Stimulated activated CD4-positive, alpha-beta T cell treated with anti-CD3 and anti-CD28 coated beads, Interleukin-4, amount 100 ng/mL, for 48 hours (primary cell): Measurements from ENCODE around the gene GALP.
"Not testable (repeated sequence)": the region's sequence is repeated elsewhere in the genome, so short reads cannot be mapped to it uniquely, and the experiment has no call there.

Experiments
- DNase-seq, 2 donors: peaks; one replicate each; pipeline ENCODE4 v3.0.0-alpha.2; 2020; ENCODE audit warnings: low read depth in 2 of 2

Gene GALP

DNA sequence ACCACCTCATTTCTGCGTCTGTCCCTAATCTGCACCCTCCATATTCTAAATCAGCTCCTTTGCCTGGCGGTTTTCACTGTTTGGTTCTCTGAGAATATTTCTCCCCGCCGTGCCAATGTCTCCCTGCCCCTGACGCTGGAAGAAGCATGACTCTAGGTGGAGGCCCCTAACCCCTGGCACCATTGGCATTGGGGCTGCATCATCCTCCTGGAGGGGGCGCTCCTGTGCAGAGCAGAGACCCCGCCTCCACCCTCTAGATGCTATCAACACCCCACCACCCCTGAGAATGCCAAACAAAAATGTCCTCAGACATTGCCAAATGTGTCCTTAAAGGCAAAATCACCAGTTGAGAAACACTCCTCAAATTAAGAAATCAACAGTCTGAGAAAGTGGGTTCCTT is 15.3 kb downstream of the GALP start:
- no peak for DNase-seq

DNA sequence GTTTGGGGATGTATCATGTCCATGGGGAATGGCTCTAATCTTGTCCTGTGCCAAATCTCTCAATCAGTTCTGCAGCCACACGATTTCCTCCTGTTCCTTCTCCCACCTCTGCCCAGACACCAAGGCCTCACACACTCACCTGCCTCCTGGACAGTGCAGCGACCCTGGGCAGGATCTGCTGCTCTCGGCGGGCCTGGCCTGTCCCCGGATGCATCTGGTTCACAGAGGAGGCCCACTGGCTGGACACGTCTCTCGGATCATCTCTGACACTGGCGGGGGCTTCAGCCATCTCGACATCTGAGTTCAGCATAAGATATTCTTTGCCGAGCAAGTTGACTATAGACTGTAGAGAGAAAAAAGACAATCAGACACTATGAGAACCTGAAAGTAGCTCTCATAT is 15.9 kb downstream of the GALP start:
- DNase-seq: no peak

DNA sequence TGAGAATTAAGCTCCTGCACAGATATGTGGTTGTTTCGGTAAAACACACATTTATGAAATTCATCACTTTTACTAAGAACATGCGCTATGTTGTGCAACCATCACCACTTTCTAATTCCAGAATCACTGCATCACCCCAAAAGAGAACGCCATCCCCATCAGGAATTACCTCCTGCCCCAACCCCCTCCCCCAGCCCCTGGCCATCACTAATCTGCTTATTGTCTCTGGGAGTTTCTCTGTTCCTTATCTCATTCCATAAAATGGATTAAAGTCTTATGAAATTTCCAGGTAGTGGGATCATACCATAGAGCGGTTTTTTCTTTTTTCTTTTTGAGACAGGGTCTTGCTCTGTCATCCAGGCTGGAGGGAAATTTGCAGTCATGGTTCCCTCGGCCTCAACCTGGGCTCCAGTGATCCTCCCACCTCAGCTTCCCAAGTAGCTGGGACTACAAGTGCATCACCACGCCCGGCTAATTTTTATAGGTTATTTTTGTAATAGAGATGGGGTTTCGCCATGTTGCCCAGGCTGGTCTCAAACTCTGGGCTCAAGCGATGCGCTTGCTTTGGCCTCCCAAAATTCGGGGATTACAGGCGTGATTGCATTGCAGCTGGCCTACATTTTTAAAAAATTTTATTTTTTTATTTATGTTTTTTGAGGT is 18.3 kb downstream of the GALP start:
- DNase-seq: no peak

DNA sequence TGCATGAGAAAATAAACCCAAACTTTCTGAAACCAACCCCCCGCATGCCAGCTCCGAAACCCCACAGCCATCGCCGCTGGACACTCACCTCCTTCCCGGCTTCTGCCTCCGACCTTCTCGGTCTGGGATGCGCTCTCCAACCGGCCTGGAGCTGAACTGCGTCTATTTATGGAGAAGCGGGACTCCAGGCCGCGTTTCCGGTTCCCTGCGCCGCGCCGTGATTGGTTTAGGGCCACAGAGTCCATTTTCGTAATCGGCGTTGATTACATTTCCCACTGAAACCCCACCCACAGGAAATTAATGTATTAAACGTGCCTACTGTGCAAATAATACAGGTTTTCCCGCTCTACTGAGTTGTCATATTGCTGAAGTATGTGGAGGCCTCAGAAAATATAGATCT is 21.8 kb downstream of the GALP start, which contains the start of gene ZSCAN5B:
Gene ZSCAN5B (minus strand): TSS at position 138 of the 400 bp plus-strand sequence. CDS start 4,731 bp downstream, outside the sequence.
- DNase-seq: not testable (repeated sequence)

DNA sequence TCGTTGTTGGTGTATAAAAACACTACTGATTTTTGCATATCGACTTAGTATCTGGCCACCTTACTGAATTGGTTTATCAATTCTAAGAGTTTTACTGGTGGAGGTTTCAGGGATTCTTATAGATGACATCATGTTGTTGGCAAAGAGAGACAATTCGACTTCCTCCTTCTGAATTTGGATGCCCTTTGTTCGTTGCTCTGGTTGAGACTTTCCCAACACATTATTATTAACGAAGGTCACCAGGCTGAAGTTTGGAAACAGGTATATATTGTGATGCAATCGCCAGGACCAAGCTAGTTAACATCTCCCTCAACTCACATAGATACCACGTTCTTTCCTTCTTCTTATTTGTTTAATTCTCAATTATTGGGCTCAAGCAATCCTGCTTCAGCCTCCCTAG is 23.9 kb downstream of the GALP start:
- DNase-seq: no peak

DNA sequence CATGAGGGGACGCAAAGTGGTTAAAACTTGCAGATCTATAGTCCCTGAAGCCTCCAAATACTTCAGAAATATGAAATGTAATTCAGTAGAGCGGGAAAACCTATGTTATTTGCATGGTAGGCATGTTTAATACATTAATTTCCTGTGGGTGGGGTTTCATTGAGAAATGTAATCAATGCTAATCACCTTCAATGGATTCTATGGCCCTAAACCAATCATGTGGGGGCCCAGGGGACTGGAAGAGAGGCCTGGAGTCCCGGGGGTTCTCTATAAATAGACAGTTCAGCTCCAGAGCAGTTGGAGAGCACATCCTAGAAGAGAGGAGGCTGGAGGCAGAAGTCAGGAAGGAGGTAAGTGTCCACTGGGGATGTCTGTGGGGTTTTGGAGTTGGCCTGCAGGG is 26.2 kb downstream of the GALP start, which contains the start of gene ZSCAN5C:
Gene ZSCAN5C (plus strand): TSS at position 301 of the 400 bp plus-strand sequence. CDS start 3,641 bp downstream, outside the sequence.
- no peak for DNase-seq

DNA sequence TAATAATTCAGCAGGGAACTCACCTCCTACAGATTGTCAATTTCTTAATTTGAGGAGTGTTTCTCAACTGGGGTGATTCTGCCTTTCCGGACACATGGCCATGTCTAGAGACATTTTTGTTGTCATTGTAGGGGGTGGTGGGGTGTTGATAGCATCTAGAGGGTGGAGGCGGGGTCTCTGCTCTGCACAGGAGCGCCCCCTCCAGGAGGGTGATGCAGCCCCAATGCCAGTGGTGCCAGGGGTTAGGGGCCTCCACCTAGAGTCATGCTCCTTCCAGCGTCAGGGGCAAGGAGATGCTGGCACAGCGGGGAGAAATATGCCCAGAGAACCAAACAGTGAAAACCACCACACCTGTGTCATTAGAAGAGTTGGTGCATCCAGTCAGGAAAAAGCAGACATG is 31.8 kb downstream of the GALP start:
- not testable (repeated sequence) for DNase-seq

DNA sequence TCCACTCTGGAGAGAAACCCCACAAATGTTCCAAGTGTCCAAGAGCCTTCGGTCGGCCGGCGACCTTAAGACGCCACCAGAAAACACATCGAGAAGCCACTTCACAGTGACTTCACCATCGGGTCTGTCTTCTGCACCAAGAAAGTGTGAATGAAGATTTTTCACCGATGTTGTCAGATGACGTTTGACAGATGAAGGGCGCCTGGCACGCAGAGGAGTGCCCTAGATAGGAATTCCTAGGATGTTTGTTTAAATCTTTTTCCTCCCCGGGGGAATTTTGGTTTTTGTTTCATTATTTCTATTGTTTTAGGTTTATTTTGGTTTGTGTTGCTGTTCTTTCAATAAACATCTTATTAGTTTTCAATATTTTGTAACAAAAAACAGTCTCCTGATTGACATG is 33.3 kb downstream of the GALP start:
- no peak for DNase-seq

DNA sequence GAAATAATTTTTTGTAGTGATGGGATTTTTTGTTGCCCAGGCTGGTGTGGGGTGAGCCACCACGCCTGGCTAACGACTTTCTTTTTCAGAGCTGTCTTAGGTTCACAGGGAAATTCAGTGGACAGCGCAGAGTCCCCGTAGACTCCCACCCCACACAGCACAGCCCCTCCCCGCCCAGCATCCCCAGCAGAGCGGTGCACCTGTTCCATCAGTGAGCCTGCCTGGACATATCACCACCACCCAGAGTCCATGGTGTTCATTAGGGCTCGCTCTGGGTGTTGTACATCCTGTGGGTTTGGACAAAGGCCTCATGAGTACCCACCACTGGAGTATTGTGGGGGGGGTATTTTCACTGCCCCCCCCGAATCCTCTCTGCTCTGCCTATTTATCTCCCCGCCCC is 34.2 kb downstream of the GALP start:
- DNase-seq: not testable (repeated sequence)

DNA sequence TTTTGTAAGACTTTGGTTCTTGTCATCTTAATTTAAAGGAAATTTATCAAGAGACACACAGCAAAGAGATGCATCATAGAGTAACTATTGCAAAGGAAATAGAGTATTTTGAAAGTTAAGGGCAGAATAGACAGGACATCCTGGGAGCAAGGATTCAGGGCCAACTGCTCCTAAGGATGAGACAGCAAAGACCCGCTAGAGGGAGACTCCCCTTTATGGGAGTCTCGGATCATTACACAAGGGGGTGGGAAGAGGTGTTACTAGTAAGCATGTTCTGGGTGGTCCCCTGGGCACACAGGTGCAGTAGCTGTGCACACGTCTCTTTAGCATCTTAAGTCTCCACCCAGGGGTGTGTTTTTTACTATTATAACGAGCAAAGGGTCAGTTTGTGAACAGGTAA is 35.9 kb downstream of the GALP start:
- no peak for DNase-seq

DNA sequence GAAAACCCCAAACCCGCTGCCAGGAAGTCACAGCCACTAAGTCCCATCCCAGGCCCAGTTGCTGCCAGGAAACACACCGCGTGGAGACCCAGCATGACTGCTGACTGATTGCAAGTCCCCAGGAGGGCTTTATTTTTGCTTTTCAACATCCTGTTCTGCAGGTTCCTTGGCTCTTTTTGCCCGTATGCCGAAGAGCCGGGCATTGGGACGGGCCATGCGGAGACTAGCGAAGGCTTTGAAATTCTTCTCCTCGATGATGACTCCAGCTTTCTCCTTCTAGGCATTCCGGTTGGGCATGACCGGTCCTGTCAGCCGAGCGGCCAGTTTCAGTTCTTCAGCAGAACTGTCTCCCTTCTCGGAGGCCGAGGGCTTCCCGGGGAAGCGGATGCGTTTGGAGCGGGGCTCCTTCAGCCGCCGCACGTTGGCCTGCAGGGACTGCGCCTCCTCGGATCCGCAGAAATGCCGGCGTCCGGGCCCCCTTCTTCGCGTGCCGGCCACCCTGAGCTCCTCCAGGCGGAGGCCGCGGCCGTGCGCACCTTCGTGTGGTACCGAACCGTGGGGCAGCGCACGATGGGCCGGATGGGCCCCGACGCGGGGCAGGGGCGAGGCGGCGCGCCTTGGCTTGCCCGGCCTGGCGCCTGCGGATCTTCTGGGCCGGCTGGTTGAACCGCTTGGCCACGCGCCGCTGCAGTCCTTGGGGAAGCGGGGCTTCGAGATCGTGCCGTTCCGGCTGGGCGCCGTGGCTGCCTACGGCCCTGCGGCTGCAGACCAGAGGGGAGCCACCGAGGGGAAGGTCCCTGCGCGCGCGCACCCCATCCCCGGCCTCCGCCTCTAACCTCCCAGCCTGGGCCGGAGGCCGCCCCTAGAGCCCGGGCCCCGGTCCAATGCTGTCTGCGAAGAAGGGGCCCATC is 41.5 kb downstream of the GALP start:
- DNase-seq: no peak

DNA sequence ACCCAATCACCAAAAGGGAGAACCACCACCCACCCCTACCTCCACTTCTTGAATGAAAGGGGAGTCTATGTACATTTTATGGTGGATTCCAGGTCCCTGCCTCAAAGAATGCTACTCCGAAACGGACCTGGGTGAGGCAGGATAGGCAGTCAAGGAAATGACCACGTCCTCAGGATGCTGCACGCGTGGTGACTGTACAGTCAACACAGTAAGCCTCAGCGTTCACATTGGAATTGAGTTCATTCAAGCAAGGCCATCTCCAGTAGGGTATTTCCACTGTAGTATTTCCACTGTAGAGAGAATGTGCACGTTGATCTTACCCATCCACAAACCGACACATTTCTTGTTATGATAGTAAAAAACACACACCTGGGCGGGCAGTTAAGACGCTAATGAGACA is 43.2 kb downstream of the GALP start:
- DNase-seq: no peak

DNA sequence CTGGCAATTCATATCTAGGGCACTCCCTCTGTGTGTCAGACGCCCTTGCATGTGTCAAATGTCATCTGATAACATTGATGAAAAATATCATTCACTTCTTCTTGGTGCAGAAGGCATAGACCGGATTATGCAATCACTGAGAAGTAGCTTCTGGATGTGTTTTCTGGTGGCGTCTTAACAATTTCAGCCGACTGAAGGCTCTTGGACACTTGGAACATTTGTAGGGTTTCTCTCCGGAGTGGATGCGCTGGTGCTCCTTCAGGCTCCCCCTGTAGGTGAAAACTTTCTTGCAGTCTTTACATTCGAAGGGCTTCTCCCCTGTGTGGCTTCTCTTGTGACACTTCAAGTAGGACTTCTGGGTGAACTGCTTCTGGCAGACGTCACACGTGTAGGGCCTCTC is 45.6 kb downstream of the GALP start:
- DNase-seq: not testable (repeated sequence)

DNA sequence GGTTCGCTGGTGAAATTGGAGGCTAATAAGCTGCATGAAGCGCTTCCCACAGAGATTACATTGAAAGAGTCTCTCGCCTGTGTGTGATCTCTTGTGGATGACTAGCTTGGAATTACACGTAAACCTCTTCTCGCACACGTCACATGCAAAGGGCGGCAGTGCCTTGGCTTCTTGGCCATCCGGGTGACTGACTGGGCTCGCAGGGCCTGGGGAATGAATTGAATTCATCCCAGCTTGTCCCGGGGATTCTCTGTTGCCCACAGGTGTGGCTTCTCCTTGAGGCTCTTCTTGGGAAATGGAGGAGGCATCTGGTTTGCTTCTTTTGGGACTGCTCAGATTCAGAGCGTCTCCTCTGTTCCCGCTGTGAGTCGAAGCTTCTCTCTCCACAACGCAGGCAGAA is 46.0 kb downstream of the GALP start:
- no peak for DNase-seq

DNA sequence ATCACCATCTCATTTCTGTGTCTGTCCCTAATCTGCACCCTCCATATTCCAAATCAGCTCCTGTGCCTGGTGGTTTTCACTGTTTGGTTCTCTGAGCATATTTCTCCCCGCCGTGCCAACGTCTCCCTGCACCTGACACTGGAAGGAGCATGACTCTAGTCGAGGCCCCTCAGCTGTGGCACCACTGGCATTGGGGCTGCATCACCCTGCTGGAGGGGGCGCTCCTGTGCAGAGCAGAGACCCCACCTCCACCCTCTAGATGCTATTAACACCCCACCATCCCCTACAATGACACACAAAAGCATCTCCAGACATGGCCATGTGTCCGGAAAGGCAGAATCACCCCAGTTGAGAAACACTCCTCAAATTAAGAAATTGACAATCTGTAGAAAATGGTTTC is 47.1 kb downstream of the GALP start:
- DNase-seq: no peak

DNA sequence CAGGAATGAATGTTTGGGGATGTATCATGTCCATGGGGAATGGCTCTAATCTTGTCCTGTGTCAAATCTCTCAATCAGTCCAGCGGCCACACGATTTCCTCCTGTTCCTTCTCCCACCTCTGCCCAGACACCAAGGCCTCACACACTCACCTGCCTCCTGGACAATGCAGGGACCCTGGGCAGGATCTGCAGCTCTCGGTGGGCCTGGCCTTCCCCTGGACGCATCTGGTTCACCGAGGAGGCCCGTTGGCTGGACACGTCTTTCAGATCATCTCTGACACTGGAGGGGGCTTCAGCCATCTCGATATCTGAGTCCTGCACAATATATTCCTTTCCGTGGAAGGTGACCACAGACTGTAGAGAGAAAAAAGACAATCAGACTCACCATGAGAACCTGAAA is 47.7 kb downstream of the GALP start:
- DNase-seq: no peak
